Bronchus fibroblast of lung (primary cell): Measurements from ENCODE around the gene CACYBP. TPM values are rescaled to one million over a fixed set of nuclear protein-coding genes. Genes with fewer than 3 reads are reported as not detected.

Experiments used
- total RNA-seq: library from RNA; depleted of rRNA; stranded (reverse); fragments of >200 nt; gene quantifications from 2 replicates; pipeline ENCODE4 v1.2.3, GENCODE V29; 2015

The CACYBP gene, protein sequence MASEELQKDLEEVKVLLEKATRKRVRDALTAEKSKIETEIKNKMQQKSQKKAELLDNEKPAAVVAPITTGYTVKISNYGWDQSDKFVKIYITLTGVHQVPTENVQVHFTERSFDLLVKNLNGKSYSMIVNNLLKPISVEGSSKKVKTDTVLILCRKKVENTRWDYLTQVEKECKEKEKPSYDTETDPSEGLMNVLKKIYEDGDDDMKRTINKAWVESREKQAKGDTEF
- total RNA-seq: 155 and 158 TPM in 2 replicates

GRCh38 chr1:174999936-175000696 is at the start of gene CACYBP:
Gene CACYBP, plus strand, starts transcription at chr1:174999947. Its CDS starts 234 bp downstream, at chr1:175000181.

GRCh38 chr1:175023043-175023921 is 23.5 kb downstream of the CACYBP start, which contains the start of gene MRPS14:
Gene MRPS14, minus strand, starts transcription at chr1:175023425. Its CDS starts 17 bp downstream, at chr1:175023408.

Other genes starting within 250 kb of the CACYBP start
- 16.3 and 19.2 TPM in 2 replicates for gene MRPS14, start 23.5 kb downstream of the CACYBP start, total RNA-seq
- not detected in 2 replicates for gene TNN, start 67.9 kb downstream of the CACYBP start, total RNA-seq
- under 0.01 and 0.15 TPM in 2 replicates for gene KIAA0040, start 192.8 kb downstream of the CACYBP start, total RNA-seq